NB4 (cell line): Measurements from ENCODE around the gene C6orf141.

Experiments
- DNase-seq: peaks from one replicate; pipeline ENCODE4 v3.0.0; 2010; ENCODE audit warnings: low read depth
- H3K4me3 ChIP-seq: one replicate; pipeline ENCODE4 v1.5.1; 2011; ENCODE audit warnings: mild to moderate bottlenecking, low read depth, low read length, moderate library complexity
- CTCF ChIP-seq: IDR thresholded peaks from one replicate; pipeline ENCODE4 v1.5.1; 2012; ENCODE audit warnings: low read depth, low read length
- MAX ChIP-seq: IDR thresholded peaks from 2 replicates; pipeline ENCODE4 v1.6.1; 2011; ENCODE audit warnings: low read depth, low read length
- MYC ChIP-seq: IDR thresholded peaks from 2 replicates; pipeline ENCODE4 v1.6.1; 2011; ENCODE audit warnings: low read depth, low read length
- POLR2A ChIP-seq: IDR thresholded peaks from 2 replicates; pipeline ENCODE4 v1.6.1; 2011; ENCODE audit warnings: mild to moderate bottlenecking; ENCODE audit not compliant: insufficient read length; ENCODE audit errors: extremely low read depth

C6orf141 gene

GRCh38 chr6:49550492-49551077 lies at the start of gene C6orf141:
TSS of gene C6orf141 (plus strand) at chr6:49550668. CDS start at chr6:49550793, 125 bp downstream.
- DNase-seq, result no peak
- no peak within 1 kb of the TSS for H3K4me3 ChIP-seq
- TF ChIP-seq MAX (no peak), CTCF (no peak), MYC (no peak), POLR2A (no peak)

GRCh38 chr6:49504666-49505065 lies 45.8 kb upstream of the C6orf141 start:
- no peak for TF ChIP-seq MYC
- TF ChIP-seq MAX, result no peak
- no peak for TF ChIP-seq CTCF
- TF ChIP-seq POLR2A, result no peak
- no peak overlapping the region for H3K4me3 ChIP-seq
- no peak for DNase-seq

- DNase-seq, result no peak
- no peak for TF ChIP-seq MYC
- no peak for TF ChIP-seq CTCF
- TF ChIP-seq POLR2A, result no peak
- TF ChIP-seq MAX, result no peak
- H3K4me3 ChIP-seq, result no peak overlapping the region
These were observed 43.8 kb upstream of the C6orf141 start for GRCh38 chr6:49506569-49507111.

GRCh38 chr6:49509342-49509741 lies 41.1 kb upstream of the C6orf141 start:
- DNase-seq, result no peak
- TF ChIP-seq CTCF (no peak), MAX (no peak), POLR2A (no peak), MYC (no peak)
- no peak overlapping the region for H3K4me3 ChIP-seq

- DNase-seq, result no peak
- TF ChIP-seq MYC (no peak), MAX (no peak), POLR2A (no peak), CTCF (no peak)
- no peak overlapping the region for H3K4me3 ChIP-seq
These were observed 37.1 kb upstream of the C6orf141 start for GRCh38 chr6:49513153-49513989.
